Pancreas (tissue), 10 donors: ENCODE data around the gene FZD7. TPM values are rescaled to one million over a fixed set of nuclear protein-coding genes. Genes with fewer than 3 reads are reported as not detected.
A peak's percentile ranks its signal among the peaks of the same experiment; 100 is the strongest.

Experiments used
- ATAC-seq, 4 donors: fragments of 200-7000 bp; cut with Tn5 transposase; one replicate each; pipeline versions ENCODE4 v1.8.0 to v1.9.1; 2020; ENCODE audit warnings: mild to moderate bottlenecking in 4 of 4, moderate library complexity in 4 of 4
- DNase-seq, 6 donors: peaks; one replicate each; pipeline ENCODE4 v3.0.0-alpha.2; 2020
- FAIRE-seq: peaks from 2 replicates; lab custom pipeline; 2012; peaks lifted over from hg19 to GRCh38; lab: Jason Lieb, UNC
- H3K27ac ChIP-seq, 4 donors: fragments of 200-600 bp; sonication (generic); 1 replicate in 3 of 4; 2 replicates in 1 of 4; pipeline versions ENCODE4 v1.5.0 to v1.8.0; 2020
- H3K27me3 ChIP-seq, 4 donors: fragments of 200-600 bp; one replicate each; pipeline ENCODE4 v1.8.0; 2021
- H3K36me3 ChIP-seq, 3 donors: fragments of 200-600 bp; sonication (generic) in 1 of 3; one replicate each; pipeline versions ENCODE4 v1.5.0 to v1.8.0; 2020 to 2021
- H3K4me1 ChIP-seq, 3 donors: fragments of 200-600 bp; one replicate each; pipeline ENCODE4 v1.8.0; 2021
- H3K4me3 ChIP-seq, 4 donors: fragments of 200-600 bp; sonication (generic) in 2 of 4; one replicate each; pipeline versions ENCODE4 v1.5.0 to v1.8.0; 2020 to 2021
- H3K9me3 ChIP-seq, 4 donors: fragments of 200-600 bp; one replicate each; pipeline ENCODE4 v1.8.0; 2021
- CTCF ChIP-seq, 4 donors: fragments of 200-600 bp; sonication (generic) in 3 of 4; IDR thresholded peaks; one replicate each; pipeline versions ENCODE4 v1.5.0 to v1.8.0; 2021; ENCODE audit warnings: antibody characterized with exemption in 4 of 4
- WGBS, 2 donors: extraction: QIAGEN DNeasy Blood & Tissue Kit; methylation state at CpG; one replicate each; pipeline ENCODE4 v1.1.7; 2013; 5-methylcytosine and 5-hydroxymethylcytosine counted together
- intact Hi-C, 3 donors: fragments of 100-400 bp; cut with DNase I; formaldehyde crosslinking; loops; one replicate each; pipeline versions ENCODE4 v1.11.1 to v1.14.2; 2022
- polyA plus RNA-seq, 2 donors: library from polyadenylated mRNA; stranded (reverse); fragments of 200-250 nt; gene quantifications; one replicate each; pipeline ENCODE4 v1.2.3, GENCODE V29; 2013
- total RNA-seq, 6 donors: library from RNA; stranded (reverse); fragmentation: NEBNext Ultra II Directional in 4 of 6; extraction: Animal tissue kit (Norgen Biotek cat#: 25700) in 4 of 6; gene quantifications; one replicate each; pipeline versions ENCODE4 v1.2.1 to v1.2.4, GENCODE V29; 2021 to 2023
- donor health status: healthy with polysubstance abuse.
- donor health status: DM: no; HTN: no; CAD: no; lungs with moderate emphysema.
- donor health status: DM: no; HTN: no; CAD: no.
- donor health status: control.
- donor health status: control.
- donor health status: Bipolar disorder and iron deficiency.
- donor health status: DM: yes; HTN: yes; CAD: no.
- donor health status: DM: no; HTN: no; CAD: no.
- donor health status: DM: no; HTN: no; CAD: no.
- donor health status: DM: yes; HTN: yes; CAD: no.

FZD7 gene
- total and polyA plus RNA-seq, 8 donors = 0.53 to 5.2 (median 1.1) TPM

GRCh38 chr2:201996006-201996405 lies 37.6 kb upstream of the FZD7 start:
- H3K27ac ChIP-seq = peak overlapping the region in 3 of 4 donors; percentile 33 to 71 (median 68)
- FAIRE-seq (no peak), ATAC-seq (peak in 3 of 4 donors; percentile 58 to 76 (median 70)), DNase-seq (peak in 1 of 6 donors; percentile 12)
- H3K9me3 ChIP-seq = no peaks in the 10 kb centered on the region
- H3K27me3 ChIP-seq = no peaks in the 10 kb centered on the region
- no peak overlapping the region for H3K4me3 ChIP-seq
- no peak for TF ChIP-seq CTCF (IDR thresholded peaks at IDR 0.05)
- no peaks in the 10 kb centered on the region for H3K4me1 ChIP-seq
- intact Hi-C loops = no loop called here
- no peaks in the 10 kb centered on the region for H3K36me3 ChIP-seq
- 35 to 45% methylated on average over 11 of the region's 11 CpGs for WGBS, 2 donors

- H3K4me3 ChIP-seq = no peak overlapping the region
- FAIRE-seq (no peak), DNase-seq (no peak), ATAC-seq (peak in 3 of 4 donors; percentile 55 to 83 (median 62))
- no peaks in the 10 kb centered on the region for H3K27me3 ChIP-seq
- no peaks in the 10 kb centered on the region for H3K4me1 ChIP-seq
- H3K36me3 ChIP-seq = no peaks in the 10 kb centered on the region
- peak overlapping the region in 3 of 4 donors; percentile 33 to 71 (median 68) for H3K27ac ChIP-seq
- intact Hi-C loops = no loop called here
- 31 to 33% methylated on average over 8 of the region's 8 CpGs for WGBS, 2 donors
- H3K9me3 ChIP-seq = no peaks in the 10 kb centered on the region
- no peak for TF ChIP-seq CTCF (IDR thresholded peaks at IDR 0.05)
Observed at GRCh38 chr2:201996679-201997314, 36.9 kb upstream of the FZD7 start.

- no peak for TF ChIP-seq CTCF (IDR thresholded peaks at IDR 0.05)
- Histone ChIP-seq H3K36me3 (no peaks in the 10 kb centered on the region), H3K9me3 (no peaks in the 10 kb centered on the region), H3K27me3 (no peaks in the 10 kb centered on the region), H3K27ac (no peak overlapping the region), H3K4me1 (no peaks in the 10 kb centered on the region), H3K4me3 (no peak overlapping the region)
- DNase-seq = no peak
- peak in 1 of 4 donors; percentile 12 for ATAC-seq
- intact Hi-C loops = no loop called here
- FAIRE-seq = no peak
- 90 to 93% methylated on average over 7 of the region's 7 CpGs for WGBS, 2 donors
Observed at GRCh38 chr2:201999279-201999678, 34.4 kb upstream of the FZD7 start.

GRCh38 chr2:202001826-202002225 lies 31.8 kb upstream of the FZD7 start:
- Histone ChIP-seq H3K4me1 (no peaks in the 10 kb centered on the region), H3K4me3 (no peak overlapping the region), H3K27ac (no peak overlapping the region), H3K36me3 (no peaks in the 10 kb centered on the region), H3K9me3 (no peaks in the 10 kb centered on the region), H3K27me3 (no peaks in the 10 kb centered on the region)
- TF ChIP-seq CTCF (IDR thresholded peaks at IDR 0.05) = no peak
- DNase-seq (no peak), ATAC-seq (no peak), FAIRE-seq (no peak)
- WGBS, 2 donors = 65 to 78% methylated on average over 2 of the region's 2 CpGs
- intact Hi-C loops = no loop called here

GRCh38 chr2:202002381-202002780 lies 31.3 kb upstream of the FZD7 start:
- Histone ChIP-seq H3K36me3 (no peaks in the 10 kb centered on the region), H3K4me3 (no peak overlapping the region), H3K27ac (no peak overlapping the region), H3K4me1 (no peaks in the 10 kb centered on the region), H3K27me3 (no peaks in the 10 kb centered on the region), H3K9me3 (no peaks in the 10 kb centered on the region)
- no peak for FAIRE-seq
- no peak for ATAC-seq
- intact Hi-C loops = no loop called here
- no peak for DNase-seq
- 85 to 91% methylated on average over 6 of the region's 6 CpGs for WGBS, 2 donors
- no peak for TF ChIP-seq CTCF (IDR thresholded peaks at IDR 0.05)
